Measurements from ENCODE around the gene ONECUT3. TPM values are rescaled to one million over a fixed set of nuclear protein-coding genes. Genes with fewer than 3 reads are reported as not detected.

Gene ONECUT3
- total RNA-seq, 1 donor from 2014 or later: not detected

GRCh38 chr19:1725100-1726064, 27.9 kb upstream of the ONECUT3 start:
- Mint-ChIP-seq H3K27ac (no peak overlapping the region), H3K27me3 (ENCODE audit: low read depth) (peaks cover 36% of the 10 kb centered on the region), H3K4me1 (ENCODE audit: low read depth) (peaks cover 4% of the 10 kb centered on the region), H3K9me3 (no peaks in the 10 kb centered on the region), H3K4me3 (ENCODE audit: low read depth) (peak overlapping the region; percentile 57), H3K36me3 (ENCODE audit: low read depth) (no peaks in the 10 kb centered on the region)
- intact Hi-C loops (cut with micrococcal nuclease): no loop called here
- DNase-seq (ENCODE audit: low spot score): peak; percentile 29

GRCh38 chr19:1728816-1729567, 24.3 kb upstream of the ONECUT3 start:
- no peak for DNase-seq (ENCODE audit: low spot score)
- intact Hi-C loops (cut with micrococcal nuclease): no loop called here
- Mint-ChIP-seq H3K27ac (no peak overlapping the region), H3K27me3 (ENCODE audit: low read depth) (peaks cover 25% of the 10 kb centered on the region), H3K4me3 (ENCODE audit: low read depth) (no peak overlapping the region), H3K9me3 (no peaks in the 10 kb centered on the region), H3K36me3 (ENCODE audit: low read depth) (no peaks in the 10 kb centered on the region), H3K4me1 (ENCODE audit: low read depth) (peaks cover 4% of the 10 kb centered on the region)

GRCh38 chr19:1729568-1729925, 23.8 kb upstream of the ONECUT3 start:
- DNase-seq (ENCODE audit: low spot score): no peak
- H3K9me3 Mint-ChIP-seq: no peaks in the 10 kb centered on the region
- H3K4me1 Mint-ChIP-seq (ENCODE audit: low read depth): peaks cover 4% of the 10 kb centered on the region
- no peak overlapping the region for H3K27ac Mint-ChIP-seq
- no peak overlapping the region for H3K4me3 Mint-ChIP-seq (ENCODE audit: low read depth)
- intact Hi-C loops (cut with micrococcal nuclease): no loop called here
- H3K27me3 Mint-ChIP-seq (ENCODE audit: low read depth): peaks cover 25% of the 10 kb centered on the region
- no peaks in the 10 kb centered on the region for H3K36me3 Mint-ChIP-seq (ENCODE audit: low read depth)

- Mint-ChIP-seq H3K4me3 (ENCODE audit: low read depth) (no peak overlapping the region), H3K9me3 (no peaks in the 10 kb centered on the region), H3K27me3 (ENCODE audit: low read depth) (peaks cover 22% of the 10 kb centered on the region), H3K27ac (no peak overlapping the region), H3K4me1 (ENCODE audit: low read depth) (peaks cover 4% of the 10 kb centered on the region), H3K36me3 (ENCODE audit: low read depth) (no peaks in the 10 kb centered on the region)
- intact Hi-C loops (cut with micrococcal nuclease): no loop called here
- no peak for DNase-seq (ENCODE audit: low spot score)
Observed at GRCh38 chr19:1730157-1730556, 23.1 kb upstream of the ONECUT3 start.

GRCh38 chr19:1734321-1734966, 18.9 kb upstream of the ONECUT3 start:
- Mint-ChIP-seq H3K4me3 (ENCODE audit: low read depth) (no peak overlapping the region), H3K4me1 (ENCODE audit: low read depth) (no peaks in the 10 kb centered on the region), H3K27me3 (ENCODE audit: low read depth) (peaks cover 17% of the 10 kb centered on the region), H3K36me3 (ENCODE audit: low read depth) (no peaks in the 10 kb centered on the region), H3K27ac (no peak overlapping the region), H3K9me3 (no peaks in the 10 kb centered on the region)
- DNase-seq (ENCODE audit: low spot score): no peak
- intact Hi-C loops (cut with micrococcal nuclease): no loop called here

GRCh38 chr19:1736280-1736679, 17.0 kb upstream of the ONECUT3 start:
- DNase-seq (ENCODE audit: low spot score): no peak
- Mint-ChIP-seq H3K4me3 (ENCODE audit: low read depth) (no peak overlapping the region), H3K27ac (no peak overlapping the region), H3K36me3 (ENCODE audit: low read depth) (no peaks in the 10 kb centered on the region), H3K9me3 (no peaks in the 10 kb centered on the region), H3K27me3 (ENCODE audit: low read depth) (peaks cover 17% of the 10 kb centered on the region), H3K4me1 (ENCODE audit: low read depth) (no peaks in the 10 kb centered on the region)
- intact Hi-C loops (cut with micrococcal nuclease): no loop called here

- H3K36me3 Mint-ChIP-seq (ENCODE audit: low read depth): no peaks in the 10 kb centered on the region
- no peak overlapping the region for H3K4me3 Mint-ChIP-seq (ENCODE audit: low read depth)
- H3K9me3 Mint-ChIP-seq: no peaks in the 10 kb centered on the region
- DNase-seq (ENCODE audit: low spot score): no peak
- no peak overlapping the region for H3K27ac Mint-ChIP-seq
- H3K4me1 Mint-ChIP-seq (ENCODE audit: low read depth): no peaks in the 10 kb centered on the region
- peaks cover 15% of the 10 kb centered on the region for H3K27me3 Mint-ChIP-seq (ENCODE audit: low read depth)
- intact Hi-C loops (cut with micrococcal nuclease): no loop called here
Observed at GRCh38 chr19:1736927-1737326, 16.4 kb upstream of the ONECUT3 start.

- DNase-seq (ENCODE audit: low spot score): no peak
- no peaks in the 10 kb centered on the region for H3K9me3 Mint-ChIP-seq
- intact Hi-C loops (cut with micrococcal nuclease): no loop called here
Observed at GRCh38 chr19:1739960-1740629, 13.2 kb upstream of the ONECUT3 start.

GRCh38 chr19:1742989-1743696, 10.2 kb upstream of the ONECUT3 start:
- no peaks in the 10 kb centered on the region for H3K9me3 Mint-ChIP-seq
- no peak overlapping the region for H3K4me3 Mint-ChIP-seq (ENCODE audit: low read depth)
- no peak for DNase-seq (ENCODE audit: low spot score)
- H3K27ac Mint-ChIP-seq: no peak overlapping the region
- intact Hi-C loops (cut with micrococcal nuclease): no loop called here
- peaks cover 7% of the 10 kb centered on the region for H3K4me1 Mint-ChIP-seq (ENCODE audit: low read depth)
- no peaks in the 10 kb centered on the region for H3K36me3 Mint-ChIP-seq (ENCODE audit: low read depth)
- H3K27me3 Mint-ChIP-seq (ENCODE audit: low read depth): peaks cover 20% of the 10 kb centered on the region

More at GRCh38 chr19:1739960-1740629, 13.2 kb upstream of the ONECUT3 start:
- Mint-ChIP-seq H3K27ac (no peak overlapping the region), H3K36me3 (ENCODE audit: low read depth) (no peaks in the 10 kb centered on the region), H3K27me3 (ENCODE audit: low read depth) (peaks cover 12% of the 10 kb centered on the region), H3K4me3 (ENCODE audit: low read depth) (no peak overlapping the region), H3K4me1 (ENCODE audit: low read depth) (no peaks in the 10 kb centered on the region)

- Mint-ChIP-seq H3K4me1 (ENCODE audit: low read depth) (peaks cover 7% of the 10 kb centered on the region), H3K9me3 (no peaks in the 10 kb centered on the region), H3K36me3 (ENCODE audit: low read depth) (no peaks in the 10 kb centered on the region), H3K27me3 (ENCODE audit: low read depth) (peaks cover 20% of the 10 kb centered on the region), H3K4me3 (ENCODE audit: low read depth) (no peak overlapping the region), H3K27ac (no peak overlapping the region)
- DNase-seq (ENCODE audit: low spot score): no peak
- intact Hi-C loops (cut with micrococcal nuclease): no loop called here
Observed at GRCh38 chr19:1744133-1744665, 9.1 kb upstream of the ONECUT3 start.

GRCh38 chr19:1744822-1745563, 8.3 kb upstream of the ONECUT3 start:
- Mint-ChIP-seq H3K36me3 (ENCODE audit: low read depth) (no peaks in the 10 kb centered on the region), H3K27me3 (ENCODE audit: low read depth) (peaks cover 22% of the 10 kb centered on the region), H3K4me3 (ENCODE audit: low read depth) (no peak overlapping the region), H3K27ac (no peak overlapping the region), H3K4me1 (ENCODE audit: low read depth) (peaks cover 7% of the 10 kb centered on the region), H3K9me3 (no peaks in the 10 kb centered on the region)
- intact Hi-C loops (cut with micrococcal nuclease): no loop called here
- DNase-seq (ENCODE audit: low spot score): no peak

Data from activated T-helper 2 cell treated with anti-CD3 and anti-CD28 coated beads, Interferon-gamma antibody, Interleukin-2, Interleukin-4, amounts not matched to agents 10 μg/mL and 5 μg/mL and 100 μg/mL, durations not matched to agents 14 hours and 24 hours and 36 hours (primary cell).